ENCODE results near the gene SLC44A1. TPM values are rescaled to one million over a fixed set of nuclear protein-coding genes. Genes with fewer than 3 reads are reported as not detected.

The SLC44A1 gene
- total and polyA plus RNA-seq, 2 of the 13 experiments (the other 11 are each of a cell fraction or from before 2014, with no cell fraction given) = 21.4 to 40.8 TPM

DNA sequence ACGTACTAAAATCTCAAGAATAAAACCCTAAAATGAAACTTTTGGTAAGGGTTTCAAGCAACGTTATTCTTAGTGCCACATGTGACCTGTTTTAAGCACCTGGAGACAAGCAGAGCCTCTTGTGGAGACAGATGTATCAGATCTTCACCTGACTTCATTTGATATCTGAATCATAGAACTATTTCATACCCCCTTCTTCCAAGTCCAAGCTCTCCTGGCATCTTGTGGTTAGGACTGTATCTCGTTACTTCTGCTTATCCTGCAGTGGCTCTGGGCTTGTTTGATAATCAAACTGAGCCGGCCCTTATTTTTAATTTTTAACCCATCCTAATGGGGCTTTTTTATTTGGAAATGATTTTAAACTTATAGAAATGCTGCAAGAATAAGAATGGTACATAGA, 192.3 kb downstream of the SLC44A1 start:
- H3K27ac ChIP-seq (ENCODE audit: extremely low read length, insufficient read depth, low read length) = no peak overlapping the region
- no peak for DNase-seq (ENCODE audit: low spot score)
- 0 out of 2 replicates have a peak, but pooled peaks cover 7% of the 10 kb centered on the region for H3K9me3 ChIP-seq (ENCODE audit: low read length)
- intact Hi-C loops (cut with micrococcal nuclease; ENCODE audit: unreplicated experiment) (no loop called here), in situ Hi-C loops (cut with HindIII; ENCODE audit: extremely low pct_ligation_motif_present, low pct_unique_long_range_greater_than_20kb) (no loop called here)
- H3K27me3 ChIP-seq (ENCODE audit: control insufficient read depth in 1 of 2, insufficient read depth in 2 of 2, low read length in 2 of 2) = no peaks in the 10 kb centered on the region
- peaks cover 39% of the 10 kb centered on the region for H3K4me1 ChIP-seq (ENCODE audit: insufficient read depth, low read length)
- WGBS (ENCODE audit: low lambda C conversion rate) = 96% methylated on average over 4 of the region's 4 CpGs
- H3K4me2 ChIP-seq (ENCODE audit: low read depth, low read length) = no peak overlapping the region
- BruUV-seq (replicated peaks) = no TSS peak
- FAIRE-seq = no peak
- ChIA-PET POLR2A (no interaction called here), CTCF (ENCODE audit: low intra/inter-chr PET ratio, low total read pairs) (no interaction called here)
- no peak overlapping the region for H3K9ac ChIP-seq (ENCODE audit: insufficient read depth, low read depth, low read length)
- no peaks in the 10 kb centered on the region for H4K20me1 ChIP-seq (ENCODE audit: insufficient read depth, low read length)
- no peak for ATAC-seq
- H3K4me3 ChIP-seq (replicated peaks in 1 of 3; ENCODE audit: insufficient read depth in 1 of 3, low read depth in 2 of 3, low read length in 3 of 3) = no peak overlapping the region
- no peak for TF ChIP-seq RNF2 (conservative IDR thresholded peaks at IDR 0.05; ENCODE audit: low read depth)
- no peak for TF ChIP-seq ZNF260 (CRISPR knock-in tag; IDR thresholded peaks at IDR 0.05; ENCODE audit: borderline replicate concordance, low read depth)
- H3K36me3 ChIP-seq (replicated peaks in 1 of 2; ENCODE audit: control insufficient read depth in 1 of 2, insufficient read depth in 2 of 2, low read length in 2 of 2) = no peaks in the 10 kb centered on the region
- H3K79me2 ChIP-seq (ENCODE audit: insufficient read depth, low read length) = no peaks in the 10 kb centered on the region
- no peak overlapping the region for H2AFZ ChIP-seq (ENCODE audit: low read length)

DNA sequence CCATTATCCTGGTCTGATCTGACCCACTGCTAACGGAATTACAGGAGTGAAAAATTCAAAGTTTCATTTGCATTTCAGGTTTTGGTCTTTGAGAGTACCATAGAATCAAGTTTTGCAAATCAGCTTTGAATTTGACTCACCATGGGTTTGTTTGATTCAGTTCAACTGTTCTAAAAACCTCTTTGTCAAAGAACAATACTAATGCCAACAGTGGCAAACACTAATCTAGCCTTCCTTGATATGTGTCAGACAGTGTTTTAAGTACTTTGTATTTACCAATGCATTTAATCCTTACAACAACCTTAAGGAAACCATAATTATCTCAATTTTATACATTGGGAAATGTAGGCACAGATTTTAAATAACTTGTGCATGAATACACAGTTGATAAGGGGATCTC, 193.3 kb downstream of the SLC44A1 start:
- POLR2A ChIA-PET = no interaction called here

More for the DNA sequence above, 193.3 kb downstream of the SLC44A1 start:
- DNase-seq (ENCODE audit: low spot score) = no peak
- Histone ChIP-seq H3K9ac (ENCODE audit: insufficient read depth, low read depth, low read length) (no peak overlapping the region), H2AFZ (ENCODE audit: low read length) (no peak overlapping the region), H3K9me3 (ENCODE audit: low read length) (0 out of 2 replicates have a peak, but pooled peaks cover 7% of the 10 kb centered on the region), H3K79me2 (ENCODE audit: insufficient read depth, low read length) (no peaks in the 10 kb centered on the region), H3K4me1 (ENCODE audit: insufficient read depth, low read length) (peaks cover 33% of the 10 kb centered on the region), H3K36me3 (replicated peaks in 1 of 2; ENCODE audit: control insufficient read depth in 1 of 2, insufficient read depth in 2 of 2, low read length in 2 of 2) (no peaks in the 10 kb centered on the region), H3K27ac (ENCODE audit: extremely low read length, insufficient read depth, low read length) (no peak overlapping the region), H3K27me3 (ENCODE audit: control insufficient read depth in 1 of 2, insufficient read depth in 2 of 2, low read length in 2 of 2) (no peaks in the 10 kb centered on the region), H3K4me2 (ENCODE audit: low read depth, low read length) (no peak overlapping the region), H3K4me3 (replicated peaks in 1 of 3; ENCODE audit: insufficient read depth in 1 of 3, low read depth in 2 of 3, low read length in 3 of 3) (no peak overlapping the region), H4K20me1 (ENCODE audit: insufficient read depth, low read length) (no peaks in the 10 kb centered on the region)
- 91% methylated on average over 1 of the region's 1 CpG for WGBS (ENCODE audit: low lambda C conversion rate)
- CTCF ChIA-PET (ENCODE audit: low intra/inter-chr PET ratio, low total read pairs) = no interaction called here
- no peak for ATAC-seq
- no TSS peak for BruUV-seq (replicated peaks)
- in situ Hi-C loops (cut with HindIII; ENCODE audit: extremely low pct_ligation_motif_present, low pct_unique_long_range_greater_than_20kb) (no loop called here), intact Hi-C loops (cut with micrococcal nuclease; ENCODE audit: unreplicated experiment) (no loop called here)
- TF ChIP-seq FOXJ3 (CRISPR knock-in tag; IDR thresholded peaks at IDR 0.05; ENCODE audit: borderline replicate concordance) (no peak), ZNF777 (CRISPR knock-in tag; IDR thresholded peaks at IDR 0.05) (no peak), SP4 (CRISPR knock-in tag; IDR thresholded peaks at IDR 0.05) (no peak), DR1 (CRISPR knock-in tag; IDR thresholded peaks at IDR 0.05) (no peak), ZNF713 (CRISPR knock-in tag; IDR thresholded peaks at IDR 0.05) (no peak)
- FAIRE-seq = no peak
